HG03354 (cell line): ENCODE measurements around the gene GRM1.
"Not testable (repeated sequence)": the region's sequence is repeated elsewhere in the genome, so short reads cannot be mapped to it uniquely, and the experiment has no call there.

Experiments used
- ATAC-seq: cut with Tn5 transposase; IDR thresholded peaks from one replicate; pipeline ENCODE4 v1.9.1; 2021; ENCODE audit warnings: mild to moderate bottlenecking; ENCODE audit not compliant: unreplicated experiment, poor library complexity, severe bottlenecking

The GRM1 gene

DNA sequence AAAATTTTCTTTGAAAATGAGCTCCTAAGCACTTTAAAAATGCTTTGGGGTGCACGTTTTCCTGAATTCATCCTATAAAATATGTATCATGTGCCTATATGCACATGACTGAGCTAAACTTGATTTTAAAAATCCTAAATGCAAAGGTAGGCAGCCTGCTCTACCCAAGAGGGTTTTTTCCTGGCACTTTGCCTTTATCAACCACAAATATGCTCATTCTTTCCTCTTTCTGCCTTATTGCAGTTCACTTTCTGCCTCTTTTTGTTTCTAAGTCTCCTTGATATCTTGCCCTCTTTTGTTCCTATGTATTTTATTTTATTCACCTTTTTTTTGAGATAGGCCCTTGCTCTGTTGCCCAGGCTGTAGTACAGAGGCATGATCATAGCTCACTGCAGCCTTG lies 229.3 kb downstream of the GRM1 start:
- no peak for ATAC-seq

DNA sequence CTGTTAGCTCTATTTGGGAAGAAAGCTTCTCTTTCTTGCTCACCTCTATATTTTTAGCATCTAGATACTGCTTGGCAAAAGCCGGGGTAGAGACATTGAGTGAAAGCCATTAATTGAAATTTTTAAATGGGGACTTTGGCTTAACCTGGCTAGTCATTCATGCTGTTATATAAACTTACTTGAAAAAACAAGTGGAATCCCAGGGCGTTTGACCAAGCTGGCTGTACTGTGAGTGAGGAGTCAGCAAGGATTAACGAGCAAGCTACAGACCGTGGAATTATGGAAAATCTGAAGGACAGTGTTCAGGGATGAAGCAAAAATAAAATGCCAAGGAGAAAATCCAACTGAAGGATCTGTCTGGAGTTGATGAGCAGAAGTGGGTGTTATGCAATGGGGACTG lies 232.0 kb downstream of the GRM1 start:
- ATAC-seq = no peak

DNA sequence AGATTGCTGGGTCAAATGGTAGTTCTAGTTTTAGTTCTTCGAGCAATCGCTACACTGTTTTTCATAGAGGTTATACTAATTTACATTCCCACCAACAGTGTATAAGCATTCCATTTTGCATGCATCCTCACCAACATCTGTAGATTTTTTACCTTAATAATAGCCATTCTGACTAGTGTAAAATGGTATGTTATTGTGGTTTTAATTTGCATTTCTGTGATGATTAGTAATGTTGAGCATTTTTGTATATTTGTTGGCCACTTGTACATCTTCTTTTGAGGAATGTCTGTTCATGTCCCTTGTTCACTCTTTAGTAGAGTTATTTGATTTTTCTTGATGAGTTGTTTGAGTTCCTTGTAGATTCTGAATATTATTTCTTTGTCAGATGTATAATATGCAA lies 236.2 kb downstream of the GRM1 start:
- no peak for ATAC-seq

- ATAC-seq = no peak
Observed at GRCh38 chr6:146267447-146267846, 238.6 kb downstream of the GRM1 start.

DNA sequence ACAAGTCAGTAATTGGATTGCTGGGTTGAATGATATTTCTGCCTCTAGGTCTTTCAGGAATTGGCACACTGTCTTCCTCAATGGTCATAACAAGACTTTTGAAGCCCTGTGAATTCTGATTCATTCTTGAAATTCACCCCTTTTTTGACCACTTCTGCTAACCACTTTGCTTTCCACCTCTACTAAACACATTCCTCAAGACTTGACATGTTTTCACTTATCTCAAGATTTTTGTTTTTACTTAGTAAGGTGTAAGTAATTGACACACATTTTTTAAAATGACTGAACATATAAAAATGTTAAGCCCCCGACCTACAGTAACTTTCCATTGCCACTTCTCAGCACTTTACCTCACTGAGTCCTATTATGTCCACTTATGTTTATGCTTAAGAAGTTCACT lies 239.1 kb downstream of the GRM1 start:
- ATAC-seq = no peak

DNA sequence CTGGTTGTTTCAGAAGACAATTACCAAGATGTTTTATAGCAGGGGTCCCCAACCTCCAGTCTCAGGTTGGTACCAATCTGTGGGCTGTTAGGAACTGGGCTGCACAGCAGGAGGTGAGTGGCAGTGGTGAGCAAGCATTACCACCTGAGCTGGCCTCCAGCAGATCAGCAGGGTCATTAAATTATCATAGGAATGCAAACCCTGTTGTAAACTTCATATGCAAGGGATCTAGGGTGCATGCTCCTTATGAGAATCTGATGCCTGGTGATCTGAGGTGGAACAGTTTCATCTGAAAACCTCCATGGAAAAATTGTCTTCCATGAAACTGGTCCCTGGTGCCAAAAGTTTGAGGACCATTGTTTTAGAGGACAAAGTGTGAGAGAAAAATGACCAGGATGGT lies 240.6 kb downstream of the GRM1 start:
- ATAC-seq = no peak

DNA sequence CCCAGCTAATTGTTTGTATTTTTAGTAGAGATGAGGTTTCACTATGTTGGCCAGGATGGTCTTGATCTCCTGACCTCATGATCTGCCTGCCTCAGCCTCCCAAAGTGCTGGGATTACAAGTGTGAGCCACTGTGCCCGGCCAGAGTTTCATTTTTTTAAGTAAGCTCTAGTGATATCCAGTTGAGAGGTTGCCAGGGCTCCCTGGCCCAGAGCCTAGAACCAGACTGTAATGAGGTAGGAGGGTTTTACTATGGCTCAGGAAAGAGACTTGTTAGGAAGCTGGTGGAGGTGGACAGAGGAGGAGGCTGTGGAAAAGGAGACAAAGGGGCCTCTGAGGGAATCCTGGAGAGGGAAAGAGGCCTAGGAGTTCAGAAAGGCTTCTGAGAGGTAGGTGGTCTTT lies 242.3 kb downstream of the GRM1 start:
- ATAC-seq = not testable (repeated sequence)

DNA sequence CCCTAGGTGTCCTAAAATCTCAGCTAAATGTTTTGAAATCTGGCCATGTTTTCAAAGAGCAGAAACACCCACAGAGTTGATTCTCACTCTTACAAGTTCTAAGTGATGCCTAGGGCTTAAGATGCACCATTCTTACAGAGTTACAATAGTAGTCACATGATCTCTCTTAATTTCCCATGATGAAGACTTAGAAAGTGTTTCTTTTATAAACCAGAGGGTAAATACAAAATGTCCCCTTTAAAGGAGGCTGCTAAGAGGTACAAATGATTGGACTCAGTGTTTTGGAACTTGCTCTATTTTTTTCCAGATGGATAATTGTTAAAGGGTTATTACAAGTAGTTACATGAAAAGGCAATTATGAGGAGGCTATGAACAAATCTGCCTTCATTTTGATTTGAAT lies 244.6 kb downstream of the GRM1 start:
- ATAC-seq = no peak

- ATAC-seq = no peak
Observed at GRCh38 chr6:146277142-146277541, 248.3 kb downstream of the GRM1 start.

- ATAC-seq = no peak
Observed at GRCh38 chr6:146281651-146282362, 252.9 kb downstream of the GRM1 start.

GRCh38 chr6:146282837-146283236 lies 254.0 kb downstream of the GRM1 start:
- no peak for ATAC-seq

DNA sequence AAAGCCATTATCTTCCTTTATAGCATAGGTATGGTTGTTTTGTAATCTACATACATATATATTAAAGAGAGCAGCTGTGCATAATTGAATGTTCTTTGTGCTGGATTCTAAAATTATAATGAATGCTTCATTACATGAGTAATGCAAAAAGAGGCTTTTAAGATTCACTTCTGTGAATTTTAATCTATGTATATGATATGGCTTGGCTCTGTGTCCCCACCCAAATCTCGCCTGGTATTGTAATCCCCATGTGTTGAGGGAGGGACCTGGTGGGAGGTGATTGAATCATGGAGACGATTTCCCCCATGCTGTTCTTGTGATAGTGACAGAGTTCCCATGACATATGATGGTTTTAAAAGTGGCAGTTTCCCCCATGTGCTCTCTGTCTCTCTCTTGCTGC lies 255.4 kb downstream of the GRM1 start:
- ATAC-seq = no peak

GRCh38 chr6:146286961-146287360 lies 258.1 kb downstream of the GRM1 start:
- ATAC-seq = no peak

- ATAC-seq = no peak
Observed at GRCh38 chr6:146287691-146288369, 259.0 kb downstream of the GRM1 start.

GRCh38 chr6:146289816-146290588 lies 261.1 kb downstream of the GRM1 start:
- no peak for ATAC-seq

DNA sequence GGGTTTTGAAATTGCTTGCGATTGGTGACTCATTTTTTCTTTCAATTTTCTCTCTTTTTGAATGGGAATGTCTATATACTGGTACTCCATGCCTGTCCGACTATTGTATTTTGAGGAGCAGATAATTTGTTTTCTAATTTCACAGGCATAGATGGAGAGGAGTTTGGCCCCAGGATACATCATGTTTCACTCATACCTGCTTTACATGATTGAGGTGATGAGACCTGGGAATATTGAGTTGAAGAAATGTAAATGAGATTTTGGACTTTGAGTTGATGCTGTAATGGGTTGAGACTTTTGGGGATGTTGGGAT lies 261.7 kb downstream of the GRM1 start:
- ATAC-seq = no peak

GRCh38 chr6:146292506-146292905 lies 263.6 kb downstream of the GRM1 start:
- ATAC-seq = no peak

DNA sequence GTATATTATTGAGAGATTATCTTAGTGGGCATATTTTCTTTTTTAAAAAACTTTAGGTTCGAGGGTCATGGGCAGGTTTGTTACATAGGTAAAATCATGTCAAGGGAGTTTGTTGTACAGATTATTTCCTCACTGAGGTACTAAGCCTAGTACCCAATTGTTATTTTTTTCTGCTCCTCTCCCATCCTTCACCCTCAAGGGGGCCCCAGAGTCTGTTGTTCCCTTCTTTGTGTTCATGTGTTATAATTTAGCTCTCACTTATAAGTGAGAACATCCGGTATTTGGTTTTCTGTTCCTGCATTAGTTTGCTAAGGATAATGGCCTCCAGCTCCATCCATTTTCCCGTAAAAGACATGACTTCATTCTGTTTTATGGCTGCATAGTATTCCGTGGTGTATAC lies 266.8 kb downstream of the GRM1 start:
- no peak for ATAC-seq

DNA sequence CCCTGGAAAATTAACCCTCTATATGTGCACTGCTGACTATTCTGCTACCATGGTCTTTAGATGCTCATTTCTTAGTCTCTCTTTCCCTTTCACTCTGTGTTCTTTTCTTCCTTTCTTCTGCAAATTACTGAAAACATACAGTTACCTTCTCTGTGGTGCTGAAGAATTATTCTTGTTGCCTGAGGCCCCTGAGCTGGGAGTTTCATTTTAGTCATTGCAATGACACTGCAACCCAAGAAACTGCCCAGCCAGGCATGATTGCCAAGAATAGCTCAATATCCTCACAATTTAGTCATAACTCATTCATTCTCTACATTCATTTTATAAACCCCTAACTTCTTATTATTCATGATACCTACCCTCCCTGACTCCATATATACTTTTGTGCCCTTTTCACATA lies 269.0 kb downstream of the GRM1 start:
- ATAC-seq = no peak

- ATAC-seq = no peak
Observed at GRCh38 chr6:146300521-146300920, 271.7 kb downstream of the GRM1 start.

DNA sequence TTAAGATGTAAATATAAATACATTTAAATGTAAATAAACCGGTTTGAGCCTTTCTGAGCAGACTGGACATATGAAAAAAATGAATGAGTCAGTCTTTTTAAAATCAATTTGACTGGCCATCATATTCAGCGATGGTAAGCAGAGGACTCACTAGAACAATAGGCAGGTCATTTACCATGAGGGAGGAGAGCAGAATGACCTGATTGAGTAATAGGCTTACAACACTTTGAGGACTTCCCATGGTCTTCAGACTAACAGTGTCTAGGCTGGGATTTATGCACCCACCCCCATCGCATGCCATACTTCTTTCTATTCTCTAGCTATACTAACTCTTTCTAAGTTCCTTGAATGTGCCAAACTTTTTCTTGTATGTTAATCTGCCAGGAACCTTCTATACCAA lies 272.9 kb downstream of the GRM1 start:
- no peak for ATAC-seq
